Hepatocyte (in vitro differentiated cells): Measurements from ENCODE around the gene YWHAG.

ENCODE experiments used
- EZH2 ChIP-seq: fragments of 200-600 bp; sonication (generic); IDR thresholded peaks from 2 replicates; pipeline ENCODE4 v1.6.1; 2016; ENCODE audit warnings: antibody characterized with exemption, mild to moderate bottlenecking, borderline replicate concordance
- EZH2phosphoT487 ChIP-seq: fragments of 200-600 bp; sonication (generic); IDR thresholded peaks from one replicate; pipeline ENCODE4 v1.6.1; 2018; ENCODE audit warnings: antibody characterized with exemption, mild to moderate bottlenecking, low read depth, moderate library complexity; ENCODE audit not compliant: unreplicated experiment, severe bottlenecking
- TF ChIP-seq, protein P1 (sequence below): fragments of 200-600 bp; sonication (generic); IDR thresholded peaks from 2 replicates; pipeline ENCODE4 v1.5.1; 2016; ENCODE audit warnings: antibody characterized with exemption, mild to moderate bottlenecking; ENCODE audit not compliant: poor library complexity

DNA sequence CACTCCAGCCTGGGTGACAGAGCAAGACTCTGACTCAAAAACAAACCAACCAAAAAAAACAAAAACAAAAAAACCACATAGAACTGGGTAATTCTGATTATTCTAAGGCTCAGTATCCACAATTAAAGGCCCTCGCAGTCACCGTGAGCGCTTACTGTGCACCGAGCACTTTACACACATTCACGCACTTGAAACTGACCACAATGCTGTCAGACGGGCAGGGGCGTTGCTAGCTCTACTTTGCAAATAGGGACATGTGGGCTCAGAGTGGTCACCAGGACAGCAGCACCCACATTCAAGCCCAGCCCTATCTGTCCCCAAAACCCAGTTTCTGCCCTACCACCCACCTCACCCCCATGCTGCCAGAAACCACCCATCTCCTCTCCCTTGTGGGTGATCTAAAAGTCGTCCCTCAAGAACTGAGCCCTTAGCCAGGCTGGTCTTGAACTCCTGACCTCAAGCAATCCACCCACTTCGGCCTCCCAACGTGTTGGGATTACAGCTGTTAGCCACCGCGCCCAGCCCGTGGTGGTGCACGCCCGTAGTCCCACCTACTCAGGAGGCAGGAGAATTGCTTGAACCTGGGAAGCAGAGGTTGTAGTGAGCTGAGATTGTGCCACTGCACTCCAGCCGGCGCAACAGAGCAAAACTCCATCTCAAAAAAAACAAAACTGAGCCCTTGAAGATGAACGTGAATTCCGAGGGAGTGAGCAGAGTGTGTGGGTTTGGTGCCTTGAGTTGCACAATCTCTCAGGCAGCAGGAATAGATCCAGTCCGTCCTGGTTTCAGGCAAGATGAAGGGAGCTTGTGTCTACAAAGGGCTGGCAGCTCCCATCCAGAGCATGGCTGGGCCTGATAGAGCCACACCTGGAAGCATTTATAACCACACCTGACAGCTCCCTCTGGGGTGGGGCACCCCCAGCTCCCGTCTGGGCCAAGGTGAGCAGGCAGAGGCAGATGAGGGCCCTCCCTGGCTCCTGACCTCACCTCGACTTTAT, 61.7 kb downstream of the YWHAG start:
- TF ChIP-seq, protein P1, sequence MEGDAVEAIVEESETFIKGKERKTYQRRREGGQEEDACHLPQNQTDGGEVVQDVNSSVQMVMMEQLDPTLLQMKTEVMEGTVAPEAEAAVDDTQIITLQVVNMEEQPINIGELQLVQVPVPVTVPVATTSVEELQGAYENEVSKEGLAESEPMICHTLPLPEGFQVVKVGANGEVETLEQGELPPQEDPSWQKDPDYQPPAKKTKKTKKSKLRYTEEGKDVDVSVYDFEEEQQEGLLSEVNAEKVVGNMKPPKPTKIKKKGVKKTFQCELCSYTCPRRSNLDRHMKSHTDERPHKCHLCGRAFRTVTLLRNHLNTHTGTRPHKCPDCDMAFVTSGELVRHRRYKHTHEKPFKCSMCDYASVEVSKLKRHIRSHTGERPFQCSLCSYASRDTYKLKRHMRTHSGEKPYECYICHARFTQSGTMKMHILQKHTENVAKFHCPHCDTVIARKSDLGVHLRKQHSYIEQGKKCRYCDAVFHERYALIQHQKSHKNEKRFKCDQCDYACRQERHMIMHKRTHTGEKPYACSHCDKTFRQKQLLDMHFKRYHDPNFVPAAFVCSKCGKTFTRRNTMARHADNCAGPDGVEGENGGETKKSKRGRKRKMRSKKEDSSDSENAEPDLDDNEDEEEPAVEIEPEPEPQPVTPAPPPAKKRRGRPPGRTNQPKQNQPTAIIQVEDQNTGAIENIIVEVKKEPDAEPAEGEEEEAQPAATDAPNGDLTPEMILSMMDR, result no peak
- TF ChIP-seq EZH2 (no peak), EZH2phosphoT487 (no peak)
